ENCODE measurements around the gene NTN3. TPM values are rescaled to one million over a fixed set of nuclear protein-coding genes. Genes with fewer than 3 reads are reported as not detected.
A peak's percentile ranks its signal among the peaks of the same experiment; 100 is the strongest.

The NTN3 gene
- total and polyA plus RNA-seq, 2 of the 4 experiments (the other 2 are of a cell fraction), result 0.18 to 0.38 TPM

- Histone ChIP-seq H3K79me1 (ENCODE audit: low read depth in 1 of 2, low read length in 2 of 2) (peaks cover 16 to 65% of the 10 kb centered on the region in 2 experiments), H4K20me1 (ENCODE audit: insufficient read depth, low read length) (peaks cover 57% of the 10 kb centered on the region), H2BK120ac (ENCODE audit: low read depth, low read length) (no peak overlapping the region), H4K5ac (ENCODE audit: low read depth, low read length) (no peak overlapping the region), H3K23ac (ENCODE audit: low read depth, low read length) (no peak overlapping the region), H3K9me1 (ENCODE audit: insufficient read depth, low read length) (peaks cover 19% of the 10 kb centered on the region), H3K4me1 (ENCODE audit: control insufficient read depth, insufficient read depth, low read length) (peaks cover 13% of the 10 kb centered on the region), H2AK5ac (ENCODE audit: low read depth, low read length) (peak overlapping the region; percentile 56; the same call in 1 of the 2 replicates), H3K27ac (ENCODE audit: insufficient read depth, low read length) (peak overlapping the region; percentile 62; the same call in 1 of the 2 replicates), H3K56ac (ENCODE audit: extremely low read depth, insufficient read depth, low read length) (no peak overlapping the region), H3K4me2 (ENCODE audit: low read depth, low read length) (no peak overlapping the region), H3K4ac (ENCODE audit: low read depth, low read length) (no peak overlapping the region), H2BK5ac (ENCODE audit: low read depth, low read length, poor library complexity, severe bottlenecking) (no peak overlapping the region), H3K9me3 (ENCODE audit: control insufficient read depth, insufficient read depth, low read length) (no peaks in the 10 kb centered on the region), H2AFZ (replicated peaks; ENCODE audit: low read length, poor library complexity) (no peak overlapping the region), H3K14ac (replicated peaks; ENCODE audit: low read depth, low read length) (no peak overlapping the region), H2BK20ac (ENCODE audit: low read depth, low read length) (no peak overlapping the region), H3K36me3 (ENCODE audit: control insufficient read depth, insufficient read depth, low read length) (peaks cover 14% of the 10 kb centered on the region), H4K8ac (ENCODE audit: low read depth in 2 of 2, low read length in 2 of 2) (peak overlapping the region in 1 of 2 experiments; percentile 73; a peak in 1 of 4 replicates), H3K27me3 (ENCODE audit: control insufficient read depth, insufficient read depth, low read length) (no peaks in the 10 kb centered on the region), H3K9ac (ENCODE audit: low read depth, low read length) (no peak overlapping the region), H2AK9ac (replicated peaks; ENCODE audit: low read depth, low read length, poor library complexity) (peak overlapping the region; percentile 44), H3K4me3 (ENCODE audit: insufficient read depth, low read depth, low read length) (no peak overlapping the region), H3K18ac (ENCODE audit: low read depth, low read length) (no peak overlapping the region), H4K91ac (ENCODE audit: insufficient read depth, low read depth, low read length) (no peak overlapping the region), H2BK15ac (ENCODE audit: low read depth, low read length) (no peak overlapping the region)
- TF ChIP-seq CHD1 (IDR thresholded peaks at IDR 0.05; ENCODE audit: low read depth, low read length) (no peak), MAFK (IDR thresholded peaks at IDR 0.05; ENCODE audit: low read depth, low read length) (no peak), RFX5 (IDR thresholded peaks at IDR 0.05; ENCODE audit: low read depth, low read length) (no peak), SMC3 (IDR thresholded peaks at IDR 0.05; ENCODE audit: low read depth, low read length) (no peak)
- no peak for ATAC-seq (ENCODE audit: low read depth)
- dilution Hi-C loops (cut with HindIII; ENCODE audit: low sequenced_read_pairs, unreplicated experiment) (no loop called here), intact Hi-C loops (cut with micrococcal nuclease) (no loop called here), in situ Hi-C loops (cut with MboI; ENCODE audit: low sequenced_read_pairs) (no loop called here)
- ChIA-PET POLR2A (ENCODE audit: unreplicated experiment) (no interaction called here), CTCF (interaction anchor here (0.6 kb wide), 1 partner anchor 1821 kb away, joined by 6 read pairs; no protein-coding TSS in a partner anchor)
- WGBS, 2 experiments (ENCODE audit: extremely low coverage in 2 of 2, insufficient read length in 1 of 2), result 92% methylated on average over 21 of the region's 39 CpGs; no CpG with 5 or more reads in 1 of the 2 experiments
- DNase-seq, result no peak
- TSS peak; percentile 9 for BruUV-seq (replicated peaks)
Observed at GRCh38 chr16:2518823-2519710, 48.0 kb downstream of the NTN3 start.

All from IMR-90 (cell line).